Keratinocyte (primary cell): Measurements from ENCODE around the gene ZBTB5. TPM values are rescaled to one million over a fixed set of nuclear protein-coding genes. Genes with fewer than 3 reads are reported as not detected.
A peak's percentile ranks its signal among the peaks of the same experiment; 100 is the strongest.

Source experiments
- DNase-seq: peaks from one replicate; pipeline ENCODE4 v3.0.0-alpha.2; 2011; ENCODE audit warnings: low read depth, missing footprints, low spot score
- FAIRE-seq: peaks from 2 replicates; lab custom pipeline; 2011; peaks lifted over from hg19 to GRCh38; lab: Jason Lieb, UNC
- H2AFZ ChIP-seq: 2 replicates; pipeline ENCODE4 v1.6.0; 2012; ENCODE audit warnings: low read length, control low read depth, inconsistent platforms; ENCODE audit not compliant: control insufficient read depth
- H3K27ac ChIP-seq: 2 replicates; pipeline ENCODE4 v1.5.1; 2011; ENCODE audit warnings: low read length; ENCODE audit not compliant: control insufficient read depth, insufficient read depth
- H3K27me3 ChIP-seq: 3 replicates; pipeline ENCODE4 v1.6.0; 2011; ENCODE audit warnings: low read length; ENCODE audit not compliant: control insufficient read depth, insufficient read depth; ENCODE audit errors: extremely low read depth
- H3K36me3 ChIP-seq, 2 experiments: 2 replicates in 1 of 2; 3 replicates in 1 of 2; pipeline ENCODE4 v1.5.1; 2011; ENCODE audit warnings: low read length in 2 of 2, mild to moderate bottlenecking in 1 of 2; ENCODE audit not compliant: control insufficient read depth in 2 of 2, insufficient read depth in 2 of 2; ENCODE audit errors: extremely low read depth in 1 of 2
- H3K4me1 ChIP-seq: 3 replicates; pipeline ENCODE4 v1.5.1; 2011; ENCODE audit warnings: low read length; ENCODE audit not compliant: control insufficient read depth, insufficient read depth; ENCODE audit errors: extremely low read depth
- H3K4me2 ChIP-seq: 3 replicates; pipeline ENCODE4 v1.6.0; 2011; ENCODE audit warnings: low read depth, low read length; ENCODE audit not compliant: control insufficient read depth, insufficient read depth; ENCODE audit errors: extremely low read depth
- H3K4me3 ChIP-seq, 3 experiments: fragments of 200-600 bp in 1 of 3; sonication (generic) in 1 of 3; 2 replicates in 2 of 3; 3 replicates in 1 of 3; pipeline ENCODE4 v1.5.1; 2011 to 2016; ENCODE audit warnings: low read length in 3 of 3, mild to moderate bottlenecking in 3 of 3, control low read depth in 2 of 3, inconsistent platforms in 1 of 3, low read depth in 1 of 3, mixed read lengths in 1 of 3, mixed run types in 1 of 3, moderate library complexity in 1 of 3; ENCODE audit not compliant: control insufficient read depth in 2 of 3, insufficient read depth in 2 of 3; ENCODE audit errors: extremely low read depth in 1 of 3
- H3K79me2 ChIP-seq: 2 replicates; pipeline ENCODE4 v1.6.0; 2012; ENCODE audit warnings: low read length; ENCODE audit not compliant: control insufficient read depth, insufficient read depth
- H3K9ac ChIP-seq: 3 replicates; pipeline ENCODE4 v1.6.0; 2011; ENCODE audit warnings: low read length; ENCODE audit not compliant: control insufficient read depth, insufficient read depth; ENCODE audit errors: extremely low read depth
- H3K9me1 ChIP-seq: 3 replicates; pipeline ENCODE4 v1.6.0; 2011; ENCODE audit warnings: low read length; ENCODE audit not compliant: control insufficient read depth, insufficient read depth; ENCODE audit errors: extremely low read depth
- H3K9me3 ChIP-seq: 2 replicates; pipeline ENCODE4 v1.5.1; 2012; ENCODE audit warnings: low read depth, low read length; ENCODE audit not compliant: control insufficient read depth
- H4K20me1 ChIP-seq: 3 replicates; pipeline ENCODE4 v1.6.0; 2011; ENCODE audit warnings: low read length; ENCODE audit not compliant: control insufficient read depth, insufficient read depth; ENCODE audit errors: extremely low read depth
- CTCF ChIP-seq, 3 experiments: IDR thresholded peaks in 1 of 3; conservative IDR thresholded peaks in 1 of 3; optimal IDR thresholded peaks in 1 of 3; 2 replicates in 2 of 3; 3 replicates in 1 of 3; pipeline versions ENCODE3 to v1.5.1; 2011; ENCODE audit warnings: low read length in 3 of 3, mild to moderate bottlenecking in 3 of 3, moderate library complexity in 2 of 3, control low read depth in 1 of 3, inconsistent platforms in 1 of 3; ENCODE audit not compliant: insufficient read depth in 2 of 3; ENCODE audit errors: extremely low read depth in 1 of 3
- EZH2 ChIP-seq: IDR thresholded peaks from one replicate; pipeline ENCODE4 v1.6.1; 2012; ENCODE audit warnings: inconsistent platforms, mild to moderate bottlenecking, low read length, moderate library complexity
- dilution Hi-C: fragments of 300-500 bp; cut with MboI; formaldehyde crosslinking; loops from one replicate; pipeline ENCODE4 v1.7.0; 2020; ENCODE audit warnings: low sequenced_read_pairs; ENCODE audit not compliant: extremely low pct_ligation_motif_present
- polyA plus RNA-seq, 5 experiments: library from polyadenylated mRNA; depleted of rRNA in 3 of 5; stranded (reverse) in 3 of 5; stranded (forward) in 1 of 5; unstranded in 1 of 5; fragments of >200 nt; gene quantifications; 1 replicate in 1 of 5; 2 replicates in 3 of 5; 3 replicates in 1 of 5; pipeline versions ENCODE4 v1.2.1 to v1.2.3, GENCODE V29; 2011 to 2012; ENCODE audit warnings: missing spikeins in 2 of 5, low read depth in 1 of 5, low replicate concordance in 1 of 5

Gene ZBTB5
- polyA plus RNA-seq, 1 donor (not counting 4 experiments of a cell fraction or from before 2014, with no cell fraction given) = 12.6 TPM

GRCh38 chr9:37491939-37492338 lies 26.7 kb upstream of the ZBTB5 start:
- no peak for TF ChIP-seq EZH2
- TF ChIP-seq CTCF (optimal IDR thresholded peaks at IDR 0.05 in 1 of 3, IDR thresholded peaks at IDR 0.05 in 1 of 3, conservative IDR thresholded peaks at IDR 0.05 in 1 of 3; ENCODE audit: extremely low read depth in 1 of 3, insufficient read depth in 2 of 3, low read length in 3 of 3) = no peak
- Histone ChIP-seq H3K9ac (no peak overlapping the region), H3K79me2 (peaks cover 12% of the 10 kb centered on the region), H3K27me3 (no peaks in the 10 kb centered on the region), H4K20me1 (peaks cover 2% of the 10 kb centered on the region), H3K9me3 (no peaks in the 10 kb centered on the region), H3K4me1 (peaks cover 11% of the 10 kb centered on the region), H3K4me2 (no peak overlapping the region), H3K4me3 (no peak overlapping the region), H3K27ac (no peak overlapping the region), H2AFZ (no peak overlapping the region), H3K36me3 (peaks cover 32 to 44% of the 10 kb centered on the region in 2 experiments), H3K9me1 (no peaks in the 10 kb centered on the region)
- dilution Hi-C loops = loop anchor here (25.0 kb wide), 1 partner anchor 95 kb away; the partner anchor contains the start of genes FBXO10 and TOMM5
- DNase-seq (no peak), FAIRE-seq (no peak)

- FAIRE-seq (peak; percentile 76), DNase-seq (no peak)
- peak overlapping the region; percentile 65 for H3K27ac ChIP-seq
These were observed 21.6 kb upstream of the ZBTB5 start for GRCh38 chr9:37486616-37487548.

More at GRCh38 chr9:37486616-37487548, 21.6 kb upstream of the ZBTB5 start:
- Histone ChIP-seq H3K4me2 (peak overlapping the region; percentile 93), H2AFZ (peak overlapping the region; percentile 88), H3K4me1 (peaks cover 20% of the 10 kb centered on the region), H3K9me3 (no peaks in the 10 kb centered on the region), H4K20me1 (no peaks in the 10 kb centered on the region), H3K4me3 (peak overlapping the region; percentile 85 to 88 (median 85)), H3K79me2 (peaks cover 23% of the 10 kb centered on the region), H3K9me1 (peaks cover 2% of the 10 kb centered on the region), H3K27me3 (no peaks in the 10 kb centered on the region), H3K36me3 (peaks cover 10 to 13% of the 10 kb centered on the region in 2 experiments), H3K9ac (peak overlapping the region; percentile 85)
- dilution Hi-C loops = loop anchor here (25.0 kb wide), 1 partner anchor 100 kb away; the partner anchor contains the start of genes FBXO10 and TOMM5
- no peak for TF ChIP-seq EZH2
- TF ChIP-seq CTCF (optimal IDR thresholded peaks at IDR 0.05 in 1 of 3, IDR thresholded peaks at IDR 0.05 in 1 of 3, conservative IDR thresholded peaks at IDR 0.05 in 1 of 3; ENCODE audit: extremely low read depth in 1 of 3, insufficient read depth in 2 of 3, low read length in 3 of 3) = no peak
